OCI-LY7 (cell line): ENCODE measurements around the gene ABCA7. TPM values are rescaled to one million over a fixed set of nuclear protein-coding genes. Genes with fewer than 3 reads are reported as not detected.

Experiments used
- BruUV-seq: library from RNA; stranded (reverse); fragments of 400-500 nt; replicated peaks from 2 replicates; lab custom pipeline; 2021; lab: Mats Ljungman, UMichigan
- CTCF ChIA-PET: fragments of 300-600 bp; sonication (Branson Sonifier 250); formaldehyde crosslinking; loops from one replicate; lab custom pipeline; 2022; ENCODE audit warnings: antibody characterized with exemption; ENCODE audit not compliant: unreplicated experiment; lab: Charles Lee
- POLR2A ChIA-PET: fragments of 300-600 bp; sonication (Branson Sonifier 250); formaldehyde crosslinking; loops from one replicate; lab custom pipeline; 2022; ENCODE audit warnings: antibody characterized with exemption; lab: Charles Lee
- DNase-seq: peaks from one replicate; pipeline ENCODE4 v3.0.0-alpha.2; 2015; ENCODE audit warnings: low spot score
- H2AFZ ChIP-seq: fragments of 200-600 bp; sonication (generic), shearing (Covaris generic); 2 replicates; pipeline ENCODE4 v1.6.1; 2014; ENCODE audit warnings: mild to moderate bottlenecking, antibody characterized with exemption, low read length, moderate library complexity
- H3K27ac ChIP-seq: fragments of 200-600 bp; sonication (generic); 2 replicates; pipeline ENCODE4 v1.5.1; 2014; ENCODE audit warnings: mixed run types, low read depth, mild to moderate bottlenecking, moderate library complexity, low read length, inconsistent platforms; ENCODE audit not compliant: poor library complexity, severe bottlenecking
- H3K36me3 ChIP-seq: fragments of 200-600 bp; sonication (generic); 2 replicates; pipeline ENCODE4 v1.6.1; 2014; ENCODE audit warnings: mild to moderate bottlenecking, antibody characterized with exemption, low read length, moderate library complexity, mixed read lengths; ENCODE audit not compliant: insufficient read depth
- H3K4me1 ChIP-seq: fragments of 200-600 bp; sonication (generic); 2 replicates; pipeline ENCODE4 v1.5.1; 2014; ENCODE audit warnings: mild to moderate bottlenecking, low read length; ENCODE audit not compliant: insufficient read depth, poor library complexity, severe bottlenecking
- H3K4me2 ChIP-seq: fragments of 200-600 bp; sonication (generic); 2 replicates; pipeline ENCODE4 v1.6.1; 2014; ENCODE audit warnings: mild to moderate bottlenecking, low read length
- H3K4me3 ChIP-seq: fragments of 200-600 bp; sonication (generic); 2 replicates; pipeline ENCODE4 v1.5.1; 2014; ENCODE audit warnings: mild to moderate bottlenecking, low read depth, low read length; ENCODE audit not compliant: poor library complexity, severe bottlenecking
- H3K79me2 ChIP-seq: fragments of 200-600 bp; sonication (generic); 2 replicates; pipeline ENCODE4 v1.6.1; 2016; ENCODE audit warnings: low read depth, mild to moderate bottlenecking, low read length, moderate library complexity, mixed read lengths; ENCODE audit not compliant: insufficient read depth
- H3K9me2 ChIP-seq: fragments of 200-600 bp; sonication (generic); 2 replicates; pipeline ENCODE4 v1.6.1; 2016; ENCODE audit warnings: mild to moderate bottlenecking, low read length, mixed read lengths; ENCODE audit not compliant: insufficient read depth
- H3K9me3 ChIP-seq: fragments of 200-600 bp; sonication (generic); 2 replicates; pipeline ENCODE4 v1.6.1; 2014; ENCODE audit warnings: mild to moderate bottlenecking, mixed run types, low read length, mixed read lengths
- H4K20me1 ChIP-seq: fragments of 200-600 bp; sonication (generic); 2 replicates; pipeline ENCODE4 v1.6.1; 2014; ENCODE audit warnings: mild to moderate bottlenecking, antibody characterized with exemption, low read length, moderate library complexity, mixed read lengths; ENCODE audit not compliant: insufficient read depth
- CTCF ChIP-seq: fragments of 200-600 bp; sonication (generic); conservative IDR thresholded peaks from 2 replicates; pipeline ENCODE4 v1.5.1; 2014; ENCODE audit warnings: mild to moderate bottlenecking, antibody characterized with exemption, low read length, moderate library complexity, mixed read lengths
- EZH2phosphoT487 ChIP-seq: fragments of 200-600 bp; sonication (generic); IDR thresholded peaks from 2 replicates; pipeline ENCODE4 v1.6.1; 2018; ENCODE audit warnings: low read depth, borderline replicate concordance, mild to moderate bottlenecking, mixed run types, antibody characterized with exemption, low read length, moderate library complexity, mixed read lengths
- intact Hi-C: fragments of 100-400 bp; cut with micrococcal nuclease; formaldehyde crosslinking; loops from one replicate; pipeline ENCODE4 v1.10.0; 2022; ENCODE audit not compliant: unreplicated experiment
- total RNA-seq, 2 experiments: library from RNA; depleted of rRNA in 1 of 2; stranded (reverse); fragments of >200 nt in 1 of 2; shearing (Covaris generic) in 1 of 2; gene quantifications; 2 replicates each; pipeline ENCODE4 v1.2.3, GENCODE V29; 2014 to 2022

The ABCA7 gene
- total RNA-seq, 2 experiments from 2014 or later = 43.3 to 66.6 TPM

- peaks cover 39% of the 10 kb centered on the region for H3K36me3 ChIP-seq
- no peak overlapping the region for H3K4me3 ChIP-seq
- H3K9me2 ChIP-seq = no peaks in the 10 kb centered on the region
- DNase-seq = no peak
- H3K4me2 ChIP-seq = no peak overlapping the region
- ChIA-PET POLR2A (interaction anchor here (0.6 kb wide), 1 partner anchor 75 kb away, joined by 3 read pairs; no protein-coding TSS in a partner anchor), CTCF (no interaction called here)
- peaks cover 23% of the 10 kb centered on the region for H3K4me1 ChIP-seq
- H2AFZ ChIP-seq = no peak overlapping the region
- intact Hi-C loops = no loop called here
- H3K9me3 ChIP-seq = no peaks in the 10 kb centered on the region
- H3K79me2 ChIP-seq = no peaks in the 10 kb centered on the region
- H4K20me1 ChIP-seq = peaks cover 6% of the 10 kb centered on the region; the same call in 1 of the 2 replicates
- BruUV-seq = no TSS peak
- TF ChIP-seq EZH2phosphoT487 (no peak), CTCF (no peak)
- H3K27ac ChIP-seq = no peak overlapping the region
Observed at GRCh38 chr19:1108291-1109031, 68.6 kb downstream of the ABCA7 start.

GRCh38 chr19:1109032-1109551 is 69.2 kb downstream of the ABCA7 start:
- intact Hi-C loops = no loop called here
- Histone ChIP-seq H3K27ac (no peak overlapping the region), H3K9me2 (no peaks in the 10 kb centered on the region), H3K4me2 (no peak overlapping the region), H3K36me3 (peaks cover 39% of the 10 kb centered on the region), H2AFZ (no peak overlapping the region), H3K79me2 (no peaks in the 10 kb centered on the region), H3K4me1 (peaks cover 24% of the 10 kb centered on the region), H4K20me1 (peaks cover 6% of the 10 kb centered on the region; the same call in 1 of the 2 replicates), H3K4me3 (no peak overlapping the region), H3K9me3 (no peaks in the 10 kb centered on the region)
- DNase-seq = no peak
- TF ChIP-seq EZH2phosphoT487 (no peak), CTCF (no peak)
- ChIA-PET POLR2A (no interaction called here), CTCF (no interaction called here)
- no TSS peak for BruUV-seq
